ENCODE measurements around the gene HOMER3. TPM values are rescaled to one million over a fixed set of nuclear protein-coding genes. Genes with fewer than 3 reads are reported as not detected.
A peak's percentile ranks its signal among the peaks of the same experiment; 100 is the strongest.
"Not testable (repeated sequence)": the region's sequence is repeated elsewhere in the genome, so short reads cannot be mapped to it uniquely, and the experiment has no call there.

HOMER3 gene
- total RNA-seq, 4 donors from 2014 or later: 86.2 to 202 (median 113) TPM

DNA sequence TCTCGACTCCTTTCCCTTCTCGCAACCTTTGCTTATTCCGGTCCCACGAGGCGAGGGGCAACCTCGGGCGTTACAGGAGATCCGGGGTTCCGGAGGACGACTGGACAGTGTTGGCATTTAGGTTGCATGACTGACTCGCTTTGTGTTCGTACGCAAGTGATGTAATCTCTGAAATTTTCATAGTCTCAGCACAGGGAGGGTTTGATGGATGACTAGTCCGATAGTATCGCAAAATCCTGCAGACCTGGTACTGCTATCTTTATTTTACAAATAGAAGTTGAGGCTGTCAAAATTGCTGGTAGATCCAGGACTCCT is 21.2 kb downstream of the HOMER3 start:
- Histone ChIP-seq H3K9me3 (no peaks in the 10 kb centered on the region), H3K27ac (peak overlapping the region; percentile 77 to 83 (median 80)), H3K36me3 (peaks cover 0 to 36% of the 10 kb centered on the region in 2 donors), H3K27me3 (no peaks in the 10 kb centered on the region), H3K4me3 (peak overlapping the region; percentile 88 to 99 (median 97)), H3K4me1 (peaks cover 23% of the 10 kb centered on the region in 2 donors)
- no peak for TF ChIP-seq POLR2A (IDR thresholded peaks at IDR 0.05)
- TF ChIP-seq, protein P1, sequence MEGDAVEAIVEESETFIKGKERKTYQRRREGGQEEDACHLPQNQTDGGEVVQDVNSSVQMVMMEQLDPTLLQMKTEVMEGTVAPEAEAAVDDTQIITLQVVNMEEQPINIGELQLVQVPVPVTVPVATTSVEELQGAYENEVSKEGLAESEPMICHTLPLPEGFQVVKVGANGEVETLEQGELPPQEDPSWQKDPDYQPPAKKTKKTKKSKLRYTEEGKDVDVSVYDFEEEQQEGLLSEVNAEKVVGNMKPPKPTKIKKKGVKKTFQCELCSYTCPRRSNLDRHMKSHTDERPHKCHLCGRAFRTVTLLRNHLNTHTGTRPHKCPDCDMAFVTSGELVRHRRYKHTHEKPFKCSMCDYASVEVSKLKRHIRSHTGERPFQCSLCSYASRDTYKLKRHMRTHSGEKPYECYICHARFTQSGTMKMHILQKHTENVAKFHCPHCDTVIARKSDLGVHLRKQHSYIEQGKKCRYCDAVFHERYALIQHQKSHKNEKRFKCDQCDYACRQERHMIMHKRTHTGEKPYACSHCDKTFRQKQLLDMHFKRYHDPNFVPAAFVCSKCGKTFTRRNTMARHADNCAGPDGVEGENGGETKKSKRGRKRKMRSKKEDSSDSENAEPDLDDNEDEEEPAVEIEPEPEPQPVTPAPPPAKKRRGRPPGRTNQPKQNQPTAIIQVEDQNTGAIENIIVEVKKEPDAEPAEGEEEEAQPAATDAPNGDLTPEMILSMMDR (IDR thresholded peaks at IDR 0.05 in 4 of 5, conservative IDR thresholded peaks at IDR 0.05 in 1 of 5): no peak
- intact Hi-C loops (cut with DNase I; ENCODE audit: low total_unique reads): loop anchor here (1.0 to 2.0 kb wide), 3 partner anchors 20 to 113 kb away; partner anchors contain the start of genes ARMC6 and SUGP2
- DNase-seq (no peak), ATAC-seq (no peak)
- in situ Hi-C loops (cut with MboI; ENCODE audit: low sequenced_read_pairs in 4 of 4): no loop called here

DNA sequence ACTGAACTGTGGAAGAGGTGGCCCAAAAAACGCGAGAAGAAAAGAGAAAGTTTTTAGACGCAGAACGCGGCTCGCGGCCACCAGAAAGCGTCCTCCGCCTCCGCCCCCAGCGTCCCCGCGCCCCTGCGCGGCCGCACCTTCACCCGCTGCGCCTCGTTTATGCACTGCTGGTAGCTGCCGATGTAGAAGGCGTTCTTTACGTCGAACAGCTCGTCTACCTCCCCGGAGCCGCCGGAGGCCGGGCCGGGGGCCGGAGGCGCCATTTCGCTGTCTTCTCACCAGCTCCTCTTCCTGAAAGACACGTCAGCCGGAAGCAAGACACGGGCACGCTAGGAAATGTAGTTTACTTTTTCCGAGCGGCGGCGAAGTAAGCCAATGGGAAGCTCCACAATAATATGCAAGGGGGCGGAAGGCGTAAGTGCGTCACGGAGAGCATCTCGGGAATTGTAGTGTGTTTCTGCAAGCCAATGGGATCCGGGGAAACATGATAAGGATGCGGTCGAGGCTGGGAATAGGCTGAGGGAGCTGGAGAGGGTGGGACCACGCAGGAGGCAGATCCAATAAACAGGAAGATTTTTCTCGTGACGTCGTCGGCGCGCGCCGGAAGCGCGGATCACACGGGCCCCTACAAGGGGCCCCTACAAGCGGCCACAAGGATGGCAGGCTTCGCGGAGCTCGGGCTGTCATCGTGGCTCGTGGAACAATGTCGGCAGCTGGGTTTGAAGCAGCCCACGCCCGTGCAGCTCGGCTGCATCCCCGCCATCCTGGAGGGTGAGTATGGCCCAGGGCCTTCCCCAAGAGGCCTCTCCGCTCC is 21.7 kb downstream of the HOMER3 start, which contains the start of the genes COPE and DDX49:
Gene COPE (minus strand): TSS at position 302 of the 814 bp plus-strand sequence. CDS start 39 bp downstream, at position 263.
Gene DDX49 (plus strand): TSS at position 630 of the 814 bp plus-strand sequence. CDS start 27 bp downstream, at position 657.
- H3K27ac ChIP-seq: peak within 1 kb of the TSS; percentile 83 to 93 (median 88)
- peak within 1 kb of the TSS; percentile 88 to 99 (median 97) for H3K4me3 ChIP-seq
- peaks cover 0 to 30% of the 10 kb centered on the region in 2 donors for H3K36me3 ChIP-seq
- DNase-seq (peak; percentile 99), ATAC-seq (peak; percentile 99 to 100)
- TF ChIP-seq POLR2A (IDR thresholded peaks at IDR 0.05): peak; percentile 78 to 83
- TF ChIP-seq, protein P1 (IDR thresholded peaks at IDR 0.05 in 4 of 5, conservative IDR thresholded peaks at IDR 0.05 in 1 of 5): no peak
- intact Hi-C loops (cut with DNase I; ENCODE audit: low total_unique reads): loop anchor here (1.0 to 2.0 kb wide), 3 partner anchors 21 to 114 kb away; partner anchors contain the start of genes ARMC6 and SUGP2
- in situ Hi-C loops (cut with MboI; ENCODE audit: low sequenced_read_pairs in 4 of 4): no loop called here
- H3K27me3 ChIP-seq: no peaks in the 10 kb centered on the region
- H3K4me1 ChIP-seq: peaks cover 23% of the 10 kb centered on the region in 2 donors
- no peaks in the 10 kb centered on the region for H3K9me3 ChIP-seq

DNA sequence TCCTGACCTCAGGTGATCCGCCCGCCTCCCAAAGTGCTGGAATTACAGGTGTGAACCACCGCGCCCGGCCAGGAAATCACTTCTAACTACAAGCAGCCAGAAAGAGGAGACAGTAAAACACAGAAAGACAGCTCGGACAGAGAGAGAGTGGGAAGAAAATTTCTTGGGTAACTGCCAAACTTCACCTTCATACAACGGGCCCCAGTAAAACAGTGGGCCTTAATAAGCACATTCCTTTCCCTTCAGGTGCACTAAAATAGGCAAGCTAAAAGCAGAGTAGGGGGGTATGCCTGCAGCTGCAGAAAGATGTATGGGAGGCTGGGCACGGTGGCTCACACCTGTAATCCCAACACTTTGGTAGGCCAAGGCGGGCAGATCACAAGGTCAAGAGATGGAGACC is 23.4 kb downstream of the HOMER3 start:
- peak overlapping the region in 1 of 4 donors; percentile 85 for H3K4me3 ChIP-seq
- H3K27me3 ChIP-seq; intact Hi-C loops (cut with DNase I; ENCODE audit: low total_unique reads); DNase-seq; H3K27ac ChIP-seq; ATAC-seq; H3K9me3 ChIP-seq; in situ Hi-C loops (cut with MboI; ENCODE audit: low sequenced_read_pairs in 4 of 4): not testable (repeated sequence)
- peaks cover 0 to 16% of the 10 kb centered on the region in 2 donors for H3K36me3 ChIP-seq
- peaks cover 23% of the 10 kb centered on the region in 2 donors for H3K4me1 ChIP-seq

DNA sequence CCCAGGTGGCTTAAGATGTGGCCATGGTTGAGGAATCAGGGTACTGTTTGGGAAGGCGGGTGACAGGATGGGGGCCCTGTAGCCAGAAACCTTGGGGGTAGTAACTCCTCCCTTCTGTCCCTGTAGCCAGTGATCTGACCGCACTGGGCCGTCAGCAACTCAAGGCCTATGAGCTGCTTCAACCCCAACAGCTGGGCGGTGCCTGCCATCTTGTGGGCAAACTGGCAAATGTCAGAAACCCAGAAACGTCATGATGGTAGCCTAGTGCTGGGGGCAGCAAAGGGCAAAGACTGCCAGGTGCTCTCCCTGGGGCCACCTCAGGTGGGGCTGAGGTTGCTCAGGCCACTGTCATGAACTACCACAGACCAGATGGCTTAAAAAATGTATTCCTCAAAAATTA is 25.4 kb downstream of the HOMER3 start:
- DNase-seq: peak in 1 of 2 donors; percentile 47
- H3K27ac ChIP-seq: no peak overlapping the region
- peaks cover 20 to 21% of the 10 kb centered on the region in 2 donors for H3K4me1 ChIP-seq
- H3K36me3 ChIP-seq: peaks cover 0 to 13% of the 10 kb centered on the region in 2 donors
- ATAC-seq: no peak
- H3K27me3 ChIP-seq: no peaks in the 10 kb centered on the region
- in situ Hi-C loops (cut with MboI; ENCODE audit: low sequenced_read_pairs in 4 of 4): no loop called here
- no peaks in the 10 kb centered on the region for H3K9me3 ChIP-seq
- no peak overlapping the region for H3K4me3 ChIP-seq
- intact Hi-C loops (cut with DNase I; ENCODE audit: low total_unique reads): no loop called here
- TF ChIP-seq, protein P1 (IDR thresholded peaks at IDR 0.05 in 4 of 5, conservative IDR thresholded peaks at IDR 0.05 in 1 of 5): peak in 2 of 5 experiments; percentile 30 to 39
- TF ChIP-seq POLR2A (IDR thresholded peaks at IDR 0.05): no peak

DNA sequence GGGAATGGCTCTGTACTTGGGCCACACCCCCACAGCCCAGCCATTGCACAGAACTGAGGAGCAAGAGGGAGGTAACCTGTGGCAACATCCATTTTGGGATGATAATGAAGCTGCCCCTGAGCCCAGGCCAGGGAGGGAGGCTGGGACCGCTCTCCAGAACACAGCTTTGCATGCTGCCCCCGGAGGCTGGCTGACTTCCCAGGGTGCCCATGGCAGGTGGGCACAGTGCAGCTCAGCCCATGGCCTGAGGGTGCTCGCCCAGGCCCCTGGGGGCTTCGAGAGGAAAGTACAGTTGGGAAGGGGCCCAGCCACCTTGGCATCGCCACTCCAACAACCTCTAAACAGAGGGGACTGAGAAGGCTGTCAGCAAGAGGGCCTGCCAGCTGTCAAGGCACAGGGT is 27.6 kb downstream of the HOMER3 start:
- ATAC-seq: no peak
- Histone ChIP-seq H3K27ac (no peak overlapping the region), H3K36me3 (peaks cover 0 to 14% of the 10 kb centered on the region in 2 donors), H3K9me3 (no peaks in the 10 kb centered on the region), H3K27me3 (no peaks in the 10 kb centered on the region), H3K4me1 (peaks cover 11 to 13% of the 10 kb centered on the region in 2 donors), H3K4me3 (no peak overlapping the region)
- intact Hi-C loops (cut with DNase I; ENCODE audit: low total_unique reads): no loop called here
- TF ChIP-seq POLR2A (IDR thresholded peaks at IDR 0.05): no peak
- TF ChIP-seq, protein P1 (IDR thresholded peaks at IDR 0.05 in 4 of 5, conservative IDR thresholded peaks at IDR 0.05 in 1 of 5): no peak
- DNase-seq: no peak
- in situ Hi-C loops (cut with MboI; ENCODE audit: low sequenced_read_pairs in 4 of 4): no loop called here
